Stimulated activated CD4-positive, alpha-beta T cell treated with anti-CD3 and anti-CD28 coated beads, Interleukin-4, amount 100 ng/mL, for 1 hour (primary cell): ENCODE data around the gene ZNHIT3.
A peak's percentile ranks its signal among the peaks of the same experiment; 100 is the strongest.
"Not testable (repeated sequence)": the region's sequence is repeated elsewhere in the genome, so short reads cannot be mapped to it uniquely, and the experiment has no call there.

ENCODE experiments used
- DNase-seq: peaks from one replicate; pipeline ENCODE4 v3.0.0-alpha.2; 2020

The ZNHIT3 gene

DNA sequence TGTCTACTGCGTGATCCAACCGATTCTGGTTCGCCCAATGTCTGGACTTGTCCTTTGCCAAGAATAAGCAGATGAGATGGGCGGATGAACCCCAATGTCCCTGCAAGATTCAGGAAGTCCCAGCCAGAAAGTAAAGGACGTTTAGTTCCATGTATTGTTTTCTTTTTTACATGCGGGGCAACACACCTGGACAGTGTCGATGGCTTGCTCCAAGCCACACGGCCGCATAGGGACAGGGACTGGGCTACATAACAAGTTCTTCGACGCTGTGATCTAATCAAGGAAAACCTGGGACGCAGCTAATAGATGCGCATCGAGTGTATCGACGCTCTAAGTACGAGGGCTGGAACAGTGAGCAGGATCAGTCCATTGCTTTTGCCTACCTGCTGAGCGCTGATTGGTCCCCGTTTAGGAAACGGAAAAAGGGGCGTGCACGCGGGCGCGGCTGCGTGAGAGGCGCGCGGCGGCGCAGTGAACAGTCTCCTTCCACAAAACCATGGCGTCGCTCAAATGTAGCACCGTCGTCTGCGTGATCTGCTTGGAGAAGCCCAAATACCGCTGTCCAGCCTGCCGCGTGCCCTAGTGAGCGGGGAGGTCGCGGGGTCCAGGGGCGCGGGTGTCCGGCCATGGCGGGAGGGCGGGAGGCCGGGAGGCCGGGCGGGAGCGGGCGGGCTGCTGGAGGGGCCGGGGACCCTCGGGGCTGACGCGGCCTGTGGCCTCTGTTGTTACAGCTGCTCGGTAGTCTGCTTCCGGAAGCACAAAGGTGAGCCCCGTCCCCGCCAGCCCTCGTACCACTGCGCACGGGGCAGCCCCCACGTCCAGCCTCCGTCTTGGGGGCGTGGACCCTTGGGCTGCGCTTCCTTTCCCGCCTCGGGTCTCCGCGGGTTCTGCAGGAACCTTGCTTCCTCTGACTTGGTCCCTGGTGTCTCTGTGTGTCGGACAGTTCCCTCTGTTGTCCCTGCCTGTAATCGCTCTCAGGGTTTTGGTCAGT, at the start of gene ZNHIT3:
TSS of gene ZNHIT3 (plus strand) at position 478 of the 991 bp plus-strand sequence. CDS start at position 497, 19 bp downstream.
- peak; percentile 89 for DNase-seq

DNA sequence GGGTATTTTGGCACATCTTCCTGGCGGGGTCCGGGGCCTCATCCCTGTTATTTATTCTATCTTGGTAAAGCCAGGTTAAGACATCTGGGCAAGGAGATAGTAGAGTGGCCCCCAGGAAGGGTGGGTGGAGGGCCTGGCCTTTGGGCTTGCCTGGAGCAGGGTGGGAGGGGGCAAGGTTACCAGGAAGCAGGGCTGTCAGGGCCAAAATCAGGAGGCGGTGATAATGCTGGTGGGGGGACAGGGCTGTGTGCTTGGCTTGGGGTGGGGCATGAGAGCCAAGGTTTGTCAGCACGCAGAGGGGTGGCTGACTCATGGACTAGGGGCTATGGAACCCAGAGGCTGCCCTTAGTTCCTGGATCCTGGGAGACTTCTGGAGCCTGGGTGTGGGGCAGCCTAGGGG, 44.7 kb upstream of the ZNHIT3 start:
- not testable (repeated sequence) for DNase-seq

DNA sequence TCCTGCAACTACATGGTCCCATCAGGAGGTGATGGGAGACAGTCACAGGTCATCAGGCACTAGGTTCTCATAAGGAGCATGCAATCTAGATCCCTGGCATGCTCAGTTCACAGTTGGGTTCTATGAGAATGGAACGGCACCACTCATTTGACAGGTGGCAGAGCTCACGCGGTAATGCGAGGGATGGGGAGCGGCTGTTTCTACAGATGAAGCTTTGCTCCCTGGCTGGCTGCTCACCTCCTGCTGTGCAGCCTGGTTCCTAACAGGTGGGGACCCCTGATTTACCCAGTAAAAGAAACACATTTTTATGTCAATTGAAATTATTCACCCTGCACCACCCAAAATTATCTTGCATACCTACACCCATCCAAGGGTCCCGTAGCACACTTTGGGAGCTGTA, 42.7 kb upstream of the ZNHIT3 start:
- DNase-seq: no peak

DNA sequence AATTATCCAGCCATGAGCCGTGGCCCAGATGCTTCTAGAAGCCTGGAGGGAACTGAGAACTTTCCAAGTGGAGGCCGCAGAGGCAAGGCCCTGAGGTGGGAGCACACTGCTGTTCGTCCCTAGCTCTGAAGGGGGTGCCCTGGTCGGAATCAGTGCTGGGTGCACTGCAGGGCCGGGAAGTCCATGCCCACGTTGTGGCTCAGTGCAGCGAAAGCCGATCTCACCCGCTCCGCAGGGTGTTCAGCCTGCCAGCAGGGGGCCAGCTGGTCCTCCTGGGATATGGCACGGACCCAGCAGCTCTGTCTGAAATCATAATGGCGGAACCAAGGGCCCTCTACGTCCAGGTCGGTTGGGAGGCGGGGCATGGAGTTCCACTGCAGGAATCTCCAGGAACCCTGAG, 36.5 kb upstream of the ZNHIT3 start:
- DNase-seq: not testable (repeated sequence)

DNA sequence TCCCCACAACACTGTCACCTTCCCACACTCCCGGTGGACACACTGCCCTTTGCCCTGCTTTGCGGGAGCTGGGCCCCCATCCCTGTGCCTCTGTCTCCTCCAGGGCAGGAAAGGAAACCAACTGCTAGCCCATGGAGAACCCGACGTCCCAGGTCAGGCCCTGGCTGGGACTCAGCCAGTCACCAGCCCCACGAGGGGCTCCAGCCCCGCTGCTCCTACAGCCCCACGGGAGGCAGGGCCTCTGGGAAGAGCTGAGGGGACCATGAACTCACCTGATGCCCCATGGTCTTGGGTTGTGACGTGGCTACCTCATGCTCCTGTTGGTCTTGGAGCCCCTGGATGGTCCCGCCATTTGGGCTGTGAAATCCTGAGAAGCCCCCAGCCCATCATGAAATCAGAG, 33.6 kb upstream of the ZNHIT3 start:
- DNase-seq: not testable (repeated sequence)

DNA sequence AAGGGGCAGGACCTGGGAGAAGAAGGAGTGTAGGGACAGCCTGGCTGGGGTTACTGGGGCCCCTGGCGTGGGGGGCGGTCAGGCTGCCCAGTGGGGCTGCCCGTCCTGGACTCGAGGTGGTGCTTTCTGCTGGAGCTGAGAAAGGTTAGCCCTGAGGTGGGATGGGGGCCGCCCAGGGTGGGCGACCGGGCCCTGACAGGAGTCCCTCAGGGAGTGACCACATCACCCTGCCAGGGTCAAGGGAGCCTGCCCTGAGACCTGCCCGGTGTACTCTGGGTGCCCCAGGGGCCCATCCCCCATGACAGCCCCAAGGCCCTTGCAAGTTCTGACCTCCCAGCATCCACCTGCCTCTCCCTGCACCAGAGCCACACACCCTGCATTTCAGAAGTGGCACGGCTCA, 28.8 kb upstream of the ZNHIT3 start:
- DNase-seq: not testable (repeated sequence)

DNA sequence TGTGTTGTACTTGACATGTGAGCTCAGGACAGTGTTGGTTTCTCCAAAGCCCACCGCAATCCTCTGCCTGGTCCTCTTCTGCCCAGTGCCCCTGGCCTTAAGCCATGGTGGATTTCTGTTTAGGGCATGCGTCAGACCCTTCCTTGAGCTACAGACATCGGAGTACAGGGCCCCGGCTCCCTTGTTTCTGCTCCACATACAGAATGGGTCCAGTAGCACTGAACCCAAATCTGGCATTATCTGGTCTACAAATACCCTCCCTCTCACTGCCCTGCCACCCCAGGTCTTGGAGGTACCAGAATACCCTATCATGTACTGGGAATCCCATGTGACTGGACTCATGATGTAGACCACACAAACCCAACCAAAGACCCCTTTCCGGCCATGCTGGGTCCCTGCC, 27.4 kb upstream of the ZNHIT3 start:
- no peak for DNase-seq

DNA sequence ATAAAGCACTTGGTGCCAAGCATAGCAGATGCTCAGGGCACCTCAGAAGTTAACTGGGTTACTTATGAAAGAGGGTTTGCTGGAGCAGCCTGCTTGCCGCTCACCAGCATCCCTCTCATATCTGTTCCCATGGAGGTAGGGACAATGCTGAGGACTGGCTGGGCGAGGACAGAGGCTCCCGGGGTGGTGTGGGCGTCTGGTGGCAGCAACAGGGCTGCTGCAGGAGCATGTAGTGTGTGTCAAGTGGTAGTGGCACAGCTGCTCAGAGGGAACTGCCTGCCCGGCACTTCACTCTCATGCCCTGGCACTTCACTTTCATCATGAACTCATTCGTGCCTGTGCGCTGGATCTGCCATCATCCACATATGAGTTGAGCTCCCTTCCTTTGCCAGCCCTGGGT, 26.9 kb upstream of the ZNHIT3 start:
- DNase-seq: no peak

DNA sequence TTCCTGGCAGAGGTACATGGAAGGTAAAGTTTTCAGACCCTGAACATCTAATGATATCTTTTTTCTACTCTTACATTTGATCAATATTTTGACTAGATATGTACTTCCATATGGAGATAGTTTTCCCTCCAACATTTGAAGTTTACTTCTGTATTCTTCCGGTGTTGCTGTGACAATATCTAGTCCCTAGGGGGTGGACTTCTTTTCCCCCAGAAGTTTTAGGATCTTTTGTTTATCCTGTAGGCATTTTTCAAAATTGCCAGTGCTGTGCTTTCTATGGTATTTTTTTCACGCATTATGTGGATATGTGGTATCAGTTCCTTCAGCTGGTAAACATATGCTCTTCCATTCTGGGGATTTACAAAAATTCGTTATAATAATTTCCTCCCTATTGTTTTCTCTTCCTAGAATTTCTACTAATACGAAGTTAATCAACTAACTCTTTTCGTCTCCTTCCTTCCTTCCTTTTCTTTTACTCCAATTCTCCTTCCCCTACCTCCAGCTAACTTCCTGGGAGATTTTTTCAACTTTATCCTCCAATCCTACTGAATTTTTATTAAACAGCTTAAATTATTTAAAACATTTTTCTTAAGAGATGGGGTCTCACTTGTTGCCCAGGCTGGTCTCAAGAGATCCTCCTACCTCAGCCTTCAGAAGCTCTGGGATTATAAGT, 26.1 kb upstream of the ZNHIT3 start:
- no peak for DNase-seq

DNA sequence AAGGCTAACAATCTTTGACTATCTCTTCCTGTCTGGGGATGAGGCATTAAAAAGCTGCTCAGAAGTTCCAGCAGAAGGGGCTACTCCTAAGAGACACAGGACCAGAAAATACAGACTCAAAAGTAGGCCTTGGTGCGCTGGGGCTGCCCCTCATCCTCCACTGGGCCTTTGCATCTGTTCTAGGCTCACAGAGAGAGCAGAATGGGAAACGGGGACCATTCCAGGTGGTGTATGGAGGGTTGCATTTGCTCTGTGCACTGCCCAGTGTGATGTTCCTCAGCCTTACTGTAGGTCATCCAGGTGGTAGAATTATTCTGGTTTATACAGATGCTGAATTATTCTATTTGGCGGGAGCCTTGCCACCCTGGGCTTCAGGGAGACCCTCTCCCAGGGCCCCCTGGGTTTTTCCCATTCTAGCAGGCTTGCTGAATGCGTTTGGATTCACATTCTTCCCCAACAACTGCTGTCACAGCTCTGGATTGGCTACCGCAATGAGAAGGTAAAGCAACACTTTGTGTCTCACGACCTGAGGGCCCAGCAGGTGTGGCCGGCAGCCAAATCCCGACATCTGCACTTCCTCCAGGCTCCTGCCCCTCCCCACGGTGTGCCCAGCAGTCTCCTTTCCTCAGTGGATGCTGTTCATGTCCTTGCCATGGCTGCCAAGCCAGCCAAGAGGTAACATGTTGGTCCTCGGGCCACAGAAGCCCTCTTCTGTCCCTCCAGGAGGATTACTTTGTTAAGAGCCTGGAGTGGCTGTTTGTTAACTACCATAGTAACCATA, 25.0 kb upstream of the ZNHIT3 start:
- DNase-seq: no peak

DNA sequence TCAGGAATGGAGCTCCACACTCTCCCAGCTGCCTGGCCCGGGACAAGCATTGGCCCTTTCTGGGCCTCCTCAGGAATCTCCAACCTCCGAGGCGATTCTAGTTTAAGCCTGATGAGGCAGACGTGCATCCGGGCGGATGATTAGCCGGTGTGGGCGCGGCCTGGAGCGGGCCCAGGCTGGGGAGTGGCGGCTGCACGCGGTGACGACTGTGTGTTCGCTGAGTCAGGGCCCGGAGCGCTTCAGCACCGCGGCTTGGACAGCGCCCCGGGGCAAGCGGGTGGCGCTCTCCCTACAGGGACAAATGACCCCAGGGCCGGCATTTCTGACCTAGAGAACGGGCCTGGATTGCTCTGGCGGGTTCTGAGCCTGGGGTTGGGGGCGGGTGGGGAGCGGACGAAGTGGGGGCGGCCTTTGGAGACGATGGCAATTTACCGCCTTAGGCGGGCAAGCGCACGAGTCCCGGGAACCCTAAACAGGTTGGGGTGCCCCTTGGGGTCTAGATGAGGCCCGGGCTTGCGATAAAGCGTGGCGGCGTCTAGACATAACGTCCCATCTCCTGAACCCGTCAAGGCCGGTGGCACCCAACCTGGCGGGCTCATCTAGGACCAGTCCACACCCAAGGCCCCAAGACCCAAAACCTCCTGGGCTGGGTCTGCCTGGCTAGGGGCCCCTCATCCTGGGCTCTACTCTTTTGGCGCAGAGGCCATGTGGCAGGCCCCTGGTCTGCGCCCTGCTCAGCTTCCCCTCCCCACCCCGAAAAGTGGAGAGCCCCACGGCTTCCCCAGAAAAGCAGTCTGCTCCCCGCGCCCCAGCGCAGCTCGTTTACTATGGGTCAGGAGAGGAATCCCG, 22.3 kb upstream of the ZNHIT3 start:
- peak; percentile 59 for DNase-seq

DNA sequence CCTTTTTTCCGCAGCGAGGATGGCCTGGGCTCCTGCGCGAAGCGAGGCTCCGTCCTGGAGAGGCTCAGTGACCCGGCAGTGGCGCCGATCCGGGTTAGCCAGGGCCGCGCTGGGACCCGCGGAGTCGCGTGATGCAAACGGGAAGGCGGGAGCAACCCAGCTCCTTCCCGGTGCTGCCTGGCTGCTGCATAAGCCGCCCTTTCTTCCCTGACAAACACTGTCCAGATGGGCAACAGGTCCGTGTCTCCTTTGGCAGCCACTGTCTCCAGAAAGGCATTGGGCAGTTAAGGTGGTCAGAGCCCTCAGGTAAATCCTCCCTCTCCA, 21.8 kb upstream of the ZNHIT3 start:
- no peak for DNase-seq

DNA sequence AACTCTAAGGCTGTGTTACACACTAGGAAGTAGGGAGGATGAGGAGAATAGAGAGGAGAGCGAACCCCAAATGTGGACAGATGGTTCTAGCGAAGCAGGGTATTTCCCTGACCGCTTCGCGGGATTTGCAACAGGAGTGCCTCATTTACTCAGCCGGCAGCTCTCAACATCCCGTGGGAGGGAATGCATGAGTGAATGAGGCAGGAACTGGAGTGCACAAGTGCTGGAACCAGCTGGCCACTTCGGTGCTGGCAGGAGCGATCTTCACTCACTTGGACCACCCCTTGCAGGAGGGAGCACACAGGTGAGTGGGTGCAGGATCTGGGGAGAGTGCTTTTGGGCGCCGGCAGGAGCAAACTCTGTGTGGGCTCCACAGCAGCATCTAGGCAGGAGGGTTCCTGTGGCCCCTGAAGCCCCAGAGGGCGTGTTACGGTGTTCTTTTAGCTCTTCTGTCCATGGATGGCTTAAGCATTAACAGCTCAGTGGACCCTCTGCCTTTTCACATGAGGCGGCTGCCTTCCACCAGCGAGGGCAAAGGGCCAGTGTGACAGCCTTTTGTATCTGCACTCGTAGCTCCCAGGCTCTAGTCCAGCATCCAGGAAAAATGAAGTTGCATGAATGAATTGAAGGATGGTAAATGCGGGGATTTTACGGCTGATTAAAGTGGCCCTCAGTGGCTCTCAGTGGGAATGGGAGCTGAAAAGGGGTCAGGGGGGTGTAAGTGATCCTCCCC, 17.4 kb upstream of the ZNHIT3 start:
- no peak for DNase-seq

DNA sequence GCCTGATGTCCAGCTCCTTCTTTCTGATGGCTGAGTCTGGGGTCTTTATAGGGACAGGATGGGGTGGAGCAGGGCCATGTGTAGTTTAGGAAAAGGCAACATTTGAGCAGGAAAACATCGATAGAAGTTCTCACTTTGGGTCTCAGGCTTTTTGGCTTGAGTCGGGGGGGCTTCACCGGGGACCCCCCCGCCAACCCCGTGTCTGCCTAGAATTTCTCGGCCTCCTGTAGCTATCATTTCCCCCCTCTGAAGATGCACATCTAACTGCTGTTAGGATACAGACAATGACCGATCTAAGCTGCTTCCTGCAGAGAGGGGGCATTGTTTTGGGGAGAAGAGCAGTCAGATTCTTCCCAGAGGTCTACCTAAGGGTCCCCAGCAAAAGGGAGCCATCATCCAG, 16.7 kb upstream of the ZNHIT3 start:
- no peak for DNase-seq

DNA sequence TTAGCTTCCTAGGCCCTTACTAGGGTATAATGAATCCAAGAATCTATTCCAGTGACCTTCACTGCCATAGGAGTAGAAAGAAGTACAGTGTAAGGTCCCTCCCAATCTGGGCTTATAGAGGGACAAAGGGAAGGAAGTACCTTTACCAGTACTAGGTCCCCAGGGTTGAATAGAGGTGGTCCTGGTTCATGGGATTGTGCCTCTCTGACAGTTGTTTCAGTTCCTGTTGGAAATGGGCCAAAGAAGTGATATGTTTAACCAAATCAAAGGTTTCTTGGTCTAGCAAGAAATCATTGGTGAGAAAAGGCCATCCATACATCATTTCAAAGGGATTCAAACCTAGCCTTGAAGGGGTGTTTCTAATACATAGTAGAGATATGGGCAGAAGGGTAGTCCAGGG, 16.0 kb upstream of the ZNHIT3 start:
- no peak for DNase-seq

DNA sequence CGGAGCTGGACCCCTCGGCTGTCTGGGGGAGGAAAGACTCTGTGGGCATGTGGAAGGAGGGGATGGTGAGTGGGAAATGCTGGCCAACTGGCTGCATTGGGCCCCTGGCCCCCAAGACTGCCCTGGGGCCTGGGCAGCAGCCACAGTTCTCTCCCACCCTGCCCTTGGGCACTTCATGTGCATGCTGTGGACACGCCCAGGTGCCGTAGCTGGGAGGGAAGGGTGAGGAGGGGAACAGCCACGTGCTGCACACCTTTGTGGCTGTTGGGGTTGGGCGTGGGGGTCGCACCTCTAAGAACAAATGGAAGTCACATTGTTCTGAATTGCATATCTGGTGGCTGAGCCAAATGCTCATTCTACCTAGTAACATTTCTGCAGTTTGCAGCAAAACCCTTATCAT, 11.9 kb upstream of the ZNHIT3 start:
- no peak for DNase-seq

DNA sequence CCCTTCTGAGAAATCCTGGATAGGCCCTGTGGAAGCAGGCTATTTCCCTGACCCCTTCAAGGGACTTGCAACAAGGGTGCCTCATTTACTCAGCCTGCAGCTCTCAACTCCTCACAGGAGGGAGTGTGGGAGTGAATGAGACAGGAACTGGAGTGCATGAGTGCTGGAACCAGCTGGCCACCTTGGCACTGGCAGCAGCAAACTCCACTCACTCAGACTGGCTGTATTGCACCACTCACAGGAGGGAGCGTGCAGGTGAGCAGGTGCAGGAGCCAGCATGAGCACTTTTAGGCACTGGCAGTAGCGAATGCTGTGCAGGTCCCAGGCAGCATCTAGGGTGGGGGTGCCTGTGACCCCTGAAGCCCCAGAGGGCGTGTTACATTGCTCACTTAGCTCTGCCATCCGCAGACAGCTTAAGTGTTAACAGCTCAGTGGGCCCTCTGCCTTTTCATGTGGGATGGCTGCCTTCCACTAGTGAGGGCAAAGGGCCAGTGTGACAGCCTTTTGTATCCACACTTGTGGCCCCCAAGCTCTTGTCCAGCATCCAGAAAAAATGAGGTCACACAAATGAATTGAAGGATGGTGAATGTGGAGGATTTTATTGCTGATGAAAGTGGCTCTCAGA, 11.0 kb upstream of the ZNHIT3 start:
- no peak for DNase-seq

DNA sequence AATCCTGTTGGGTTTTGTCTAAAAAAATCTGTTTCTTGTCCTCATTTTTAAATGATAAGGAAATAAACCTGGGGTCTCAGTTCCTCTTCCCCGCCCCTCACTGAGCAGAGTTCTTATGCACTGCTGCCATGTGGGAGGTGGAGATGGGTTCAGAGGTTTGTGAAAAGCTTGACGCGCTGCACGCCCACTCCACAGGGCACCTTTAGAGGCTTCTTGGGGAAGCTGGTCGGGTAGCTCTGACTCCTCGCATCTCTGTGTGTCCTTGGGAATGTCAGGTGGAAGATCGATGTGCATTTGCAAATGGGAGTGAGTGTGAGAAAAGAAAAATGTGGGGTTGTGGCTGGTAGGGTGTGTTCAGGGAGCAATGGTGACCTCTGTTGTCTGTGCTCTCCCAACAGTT, 4.7 kb upstream of the ZNHIT3 start:
- DNase-seq: no peak

DNA sequence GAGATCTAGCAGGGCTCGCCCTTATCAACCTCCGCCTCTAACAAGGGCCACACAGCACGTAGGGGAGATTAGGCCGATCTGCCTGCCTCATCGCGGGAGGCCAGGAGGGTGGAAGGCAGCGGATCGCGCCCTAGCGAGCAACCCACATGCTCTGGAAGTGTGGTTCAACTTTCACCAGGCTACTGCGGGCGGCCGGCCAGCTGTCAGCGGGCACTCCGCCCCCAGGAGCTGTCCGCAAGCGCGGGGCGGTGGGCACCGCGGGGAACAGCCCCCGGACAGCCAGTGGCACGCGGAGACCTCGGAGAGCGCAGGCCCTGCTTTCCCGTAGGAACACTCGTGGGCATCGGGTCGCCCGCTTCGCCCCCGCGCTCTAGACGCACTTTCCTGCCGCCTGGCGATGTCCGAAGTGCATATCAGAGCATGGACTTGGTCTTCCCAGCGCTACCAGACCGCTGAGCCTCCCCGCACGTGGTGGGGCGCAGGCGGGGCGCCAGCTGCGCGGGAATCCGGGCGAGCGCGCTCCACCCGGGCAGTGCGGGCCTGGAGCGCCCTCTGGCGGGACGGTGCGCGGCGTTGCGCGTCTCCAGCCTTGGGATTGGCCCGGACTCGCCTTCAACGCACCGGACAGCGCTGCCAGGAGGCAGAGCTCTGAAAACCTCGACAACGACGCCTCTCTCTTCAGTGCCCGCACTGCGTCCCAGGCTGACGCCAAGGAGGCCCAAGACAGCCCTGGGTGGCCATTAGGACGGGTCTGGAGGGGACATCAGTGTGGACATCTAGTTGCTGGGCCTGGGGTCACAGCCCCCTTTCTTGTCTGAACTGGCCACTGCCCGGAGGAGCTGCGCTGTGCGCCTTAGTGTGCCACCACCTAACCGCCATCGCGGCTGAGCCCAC, 3.6 kb upstream of the ZNHIT3 start:
- DNase-seq: peak; percentile 86

DNA sequence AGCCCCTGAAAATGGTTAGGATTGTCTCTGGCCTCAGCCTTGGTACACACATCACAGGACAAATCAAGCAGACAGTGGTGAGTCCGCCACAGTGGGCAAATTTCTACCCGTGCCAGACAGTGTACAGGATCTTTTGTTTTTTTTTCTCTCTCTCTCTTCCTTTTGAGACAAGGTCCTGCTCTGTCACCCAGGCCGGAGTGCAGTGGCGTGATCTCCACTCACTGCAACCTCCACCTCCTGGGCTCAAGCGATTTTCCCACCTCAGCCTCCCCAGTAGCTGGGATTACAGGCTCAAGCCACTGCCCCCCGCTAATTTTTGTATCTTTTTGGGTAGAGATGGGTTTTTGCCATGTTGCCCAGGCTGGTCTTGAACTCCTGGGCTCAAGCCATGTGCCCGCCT, 2.5 kb upstream of the ZNHIT3 start:
- DNase-seq: not testable (repeated sequence)
